Colonic mucosa (tissue), 4 donors: ENCODE data around the gene ELL. TPM values are rescaled to one million over a fixed set of nuclear protein-coding genes. Genes with fewer than 3 reads are reported as not detected.

Experiments
- DNase-seq: peaks from one replicate; pipeline ENCODE4 v3.0.0-alpha.2; 2020
- H3K27ac ChIP-seq: fragments of 200-600 bp; one replicate; pipeline ENCODE4 v1.8.0; 2021
- H3K27me3 ChIP-seq: fragments of 200-600 bp; one replicate; pipeline ENCODE4 v1.8.0; 2021
- H3K36me3 ChIP-seq: fragments of 200-600 bp; one replicate; pipeline ENCODE4 v1.8.0; 2021
- H3K4me1 ChIP-seq: fragments of 200-600 bp; one replicate; pipeline ENCODE4 v1.8.0; 2021; ENCODE audit warnings: mild to moderate bottlenecking
- H3K4me3 ChIP-seq: fragments of 200-600 bp; one replicate; pipeline ENCODE4 v1.8.0; 2021
- H3K9ac ChIP-seq, 2 donors: one replicate each; pipeline ENCODE4 v1.7.0; 2013; ENCODE audit warnings: control low read depth in 2 of 2, low read depth in 2 of 2, low read length in 2 of 2
- H3K9me3 ChIP-seq: fragments of 200-600 bp; one replicate; pipeline ENCODE4 v1.8.0; 2021
- intact Hi-C: fragments of 100-400 bp; cut with DNase I; formaldehyde crosslinking; loops from one replicate; pipeline ENCODE4 v1.14.1; 2022
- total RNA-seq, 2 donors: library from RNA; stranded (reverse); fragmentation: NEBNext Ultra II Directional in 1 of 2; extraction: Animal tissue kit (Norgen Biotek cat#: 25700) in 1 of 2; gene quantifications; one replicate each; pipeline ENCODE4 v1.2.1, GENCODE V29; 2021
- TF ChIP-seq, protein P1 (sequence below): fragments of 200-600 bp; IDR thresholded peaks from one replicate; pipeline ENCODE4 v1.8.0; 2022; ENCODE audit warnings: antibody characterized with exemption, mild to moderate bottlenecking
- donor health status: healthy.
- donor health status: DM: no; HTN: no; CAD: no.
- donor health status: DM: no; HTN: no; CAD: no.

The ELL gene
- total RNA-seq, 2 donors from 2014 or later = 16.3 to 18.6 TPM

- no peaks in the 10 kb centered on the region for H3K36me3 ChIP-seq
- peaks cover 8% of the 10 kb centered on the region for H3K4me1 ChIP-seq
- intact Hi-C loops = no loop called here
Observed at GRCh38 chr19:18437491-18438330, 84.2 kb downstream of the ELL start, which contains the start of gene ISYNA1. ISYNA1 (minus strand) TSS chr19:18438133; CDS start chr19:18437979, 154 bp downstream.

GRCh38 chr19:18436671-18437490 lies 85.0 kb downstream of the ELL start:
- TF ChIP-seq, protein P1, sequence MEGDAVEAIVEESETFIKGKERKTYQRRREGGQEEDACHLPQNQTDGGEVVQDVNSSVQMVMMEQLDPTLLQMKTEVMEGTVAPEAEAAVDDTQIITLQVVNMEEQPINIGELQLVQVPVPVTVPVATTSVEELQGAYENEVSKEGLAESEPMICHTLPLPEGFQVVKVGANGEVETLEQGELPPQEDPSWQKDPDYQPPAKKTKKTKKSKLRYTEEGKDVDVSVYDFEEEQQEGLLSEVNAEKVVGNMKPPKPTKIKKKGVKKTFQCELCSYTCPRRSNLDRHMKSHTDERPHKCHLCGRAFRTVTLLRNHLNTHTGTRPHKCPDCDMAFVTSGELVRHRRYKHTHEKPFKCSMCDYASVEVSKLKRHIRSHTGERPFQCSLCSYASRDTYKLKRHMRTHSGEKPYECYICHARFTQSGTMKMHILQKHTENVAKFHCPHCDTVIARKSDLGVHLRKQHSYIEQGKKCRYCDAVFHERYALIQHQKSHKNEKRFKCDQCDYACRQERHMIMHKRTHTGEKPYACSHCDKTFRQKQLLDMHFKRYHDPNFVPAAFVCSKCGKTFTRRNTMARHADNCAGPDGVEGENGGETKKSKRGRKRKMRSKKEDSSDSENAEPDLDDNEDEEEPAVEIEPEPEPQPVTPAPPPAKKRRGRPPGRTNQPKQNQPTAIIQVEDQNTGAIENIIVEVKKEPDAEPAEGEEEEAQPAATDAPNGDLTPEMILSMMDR = no peak
- DNase-seq = peak; percentile 89
- H3K36me3 ChIP-seq = no peaks in the 10 kb centered on the region
- no peaks in the 10 kb centered on the region for H3K27me3 ChIP-seq
- H3K9ac ChIP-seq = no peak overlapping the region
- intact Hi-C loops = no loop called here
- peak overlapping the region; percentile 48 for H3K4me3 ChIP-seq
- no peak overlapping the region for H3K27ac ChIP-seq
- H3K9me3 ChIP-seq = no peaks in the 10 kb centered on the region
- H3K4me1 ChIP-seq = peaks cover 8% of the 10 kb centered on the region

More at GRCh38 chr19:18437491-18438330, 84.2 kb downstream of the ELL start, which contains the start of gene ISYNA1:
- Histone ChIP-seq H3K27me3 (no peaks in the 10 kb centered on the region), H3K27ac (peak within 1 kb of the TSS; percentile 40), H3K4me3 (peak within 1 kb of the TSS; percentile 48), H3K9ac (peak within 1 kb of the TSS; percentile 51 to 73), H3K9me3 (no peaks in the 10 kb centered on the region)
- DNase-seq = peak; percentile 61
- TF ChIP-seq, protein P1 = no peak

GRCh38 chr19:18435842-18436670 lies 85.8 kb downstream of the ELL start:
- Histone ChIP-seq H3K27ac (no peak overlapping the region), H3K9me3 (no peaks in the 10 kb centered on the region), H3K36me3 (no peaks in the 10 kb centered on the region), H3K4me3 (no peak overlapping the region), H3K4me1 (peaks cover 8% of the 10 kb centered on the region), H3K27me3 (no peaks in the 10 kb centered on the region), H3K9ac (no peak overlapping the region)
- intact Hi-C loops = no loop called here
- TF ChIP-seq, protein P1 = no peak
- no peak for DNase-seq

DNA sequence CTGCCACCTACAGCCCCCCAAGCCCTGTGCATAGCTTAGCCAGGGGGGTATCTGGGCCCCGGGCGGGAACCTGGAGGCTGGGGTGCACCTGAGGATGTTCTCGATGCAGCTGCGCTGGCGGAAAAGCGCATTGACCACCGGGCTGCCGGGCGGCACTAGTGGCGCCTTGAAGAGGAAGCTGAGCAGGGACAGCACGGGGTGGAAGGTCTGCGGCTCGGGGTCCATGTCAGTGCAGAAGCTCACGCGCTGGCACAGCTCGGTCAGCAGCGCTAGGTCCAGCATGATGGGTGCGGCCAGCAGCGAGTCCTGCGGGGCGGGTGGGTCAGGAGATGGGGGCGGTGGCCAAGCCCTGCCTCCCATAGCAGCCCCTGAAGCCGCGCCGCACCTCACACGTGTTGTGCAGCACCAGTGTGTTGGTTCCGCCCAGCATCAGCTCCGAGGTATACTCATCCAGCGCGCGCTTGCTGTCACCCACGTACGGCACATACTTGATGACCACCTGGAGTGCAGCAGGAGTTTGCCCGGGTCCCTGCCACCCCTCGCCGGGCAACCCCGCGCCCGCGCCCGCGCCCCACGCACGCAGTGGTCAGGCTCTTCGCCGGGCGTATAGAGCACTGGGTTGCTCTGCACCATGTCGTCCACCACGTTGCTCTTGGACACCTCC lies 86.6 kb downstream of the ELL start:
- TF ChIP-seq, protein P1 = no peak
- no peaks in the 10 kb centered on the region for H3K27me3 ChIP-seq
- no peak for DNase-seq
- H3K9ac ChIP-seq = no peak overlapping the region
- H3K4me1 ChIP-seq = peaks cover 8% of the 10 kb centered on the region
- H3K4me3 ChIP-seq = no peak overlapping the region
- H3K36me3 ChIP-seq = no peaks in the 10 kb centered on the region
- no peak overlapping the region for H3K27ac ChIP-seq
- no peaks in the 10 kb centered on the region for H3K9me3 ChIP-seq
- intact Hi-C loops = no loop called here
